Tibial nerve (tissue), 4 donors: ENCODE measurements around the gene PVALEF.

Experiments
- CTCF ChIP-seq, 5 experiments: fragments of 200-600 bp in 3 of 5; fragments of 450-650 bp in 2 of 5; sonication (generic) in 3 of 5; IDR thresholded peaks; one replicate each; pipeline ENCODE4 v1.5.1; 2016 to 2019; ENCODE audit warnings: antibody characterized with exemption in 5 of 5, mild to moderate bottlenecking in 3 of 5, moderate library complexity in 2 of 5
- EP300 ChIP-seq, 2 donors: sonication (generic); formaldehyde crosslinking; IDR thresholded peaks; one replicate each; pipeline ENCODE4 v1.6.1; 2017; ENCODE audit warnings: antibody characterized with exemption in 2 of 2, mild to moderate bottlenecking in 1 of 2
- POLR2A ChIP-seq, 2 donors: fragments of 450-650 bp; IDR thresholded peaks; one replicate each; pipeline ENCODE4 v1.6.1; 2017; ENCODE audit warnings: antibody characterized with exemption in 2 of 2, mild to moderate bottlenecking in 2 of 2, moderate library complexity in 2 of 2

DNA sequence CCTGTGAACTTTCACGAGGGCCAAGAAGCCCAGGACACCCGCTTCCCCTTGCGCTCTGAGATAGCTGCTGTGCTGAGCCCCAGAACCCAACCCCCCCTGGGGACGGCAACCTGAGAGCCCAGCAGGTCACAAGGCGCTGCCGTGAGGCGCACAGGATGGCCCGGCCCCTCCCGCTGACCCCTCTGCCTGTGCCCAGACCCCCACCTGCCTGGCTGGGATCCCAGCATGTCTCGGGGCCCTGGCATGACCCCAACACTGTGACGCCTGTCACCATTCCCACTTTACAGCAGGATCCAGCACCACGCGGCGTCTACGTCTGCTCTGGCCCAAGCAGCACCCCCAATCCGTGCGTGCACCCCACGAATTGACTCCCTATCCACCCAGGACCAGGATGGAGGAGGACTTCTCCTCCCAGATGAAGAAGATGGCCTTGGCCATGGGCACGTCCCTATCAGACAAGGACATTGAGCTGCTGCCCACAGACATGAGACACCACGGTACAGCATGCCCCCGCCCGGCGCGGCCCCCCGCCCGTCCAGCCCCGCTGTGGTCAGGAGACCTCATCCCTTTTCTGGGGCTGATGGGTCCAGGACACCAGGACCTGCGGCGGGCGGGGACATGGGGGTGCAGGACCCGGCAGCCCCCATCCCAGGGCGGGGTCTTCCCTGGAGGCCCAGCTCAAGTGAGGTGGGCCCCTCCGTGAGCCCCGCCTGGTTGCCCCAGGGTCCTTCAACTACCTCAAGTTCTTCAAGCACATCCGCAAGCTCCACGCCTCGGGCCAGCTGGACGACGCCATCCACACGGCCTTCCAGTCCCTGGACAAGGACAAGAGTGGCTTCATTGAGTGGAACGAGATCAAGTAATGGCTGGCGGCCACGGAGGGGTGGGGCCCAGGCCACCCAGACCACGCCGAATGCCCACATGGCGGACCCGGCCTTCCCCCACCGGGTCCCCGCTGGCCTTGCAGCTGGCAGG is 15.8 kb downstream of the PVALEF start:
- TF ChIP-seq CTCF (IDR thresholded peaks at IDR 0.05) (no peak), POLR2A (IDR thresholded peaks at IDR 0.05) (no peak), EP300 (IDR thresholded peaks at IDR 0.05) (no peak)
